Fibroblast of skin of abdomen (primary cell): ENCODE measurements around the gene PRPF40B.
"Not testable (repeated sequence)": the region's sequence is repeated elsewhere in the genome, so short reads cannot be mapped to it uniquely, and the experiment has no call there.

Experiments used
- DNase-seq: peaks from one replicate; pipeline ENCODE4 v3.0.0-alpha.2; 2013

The PRPF40B gene

GRCh38 chr12:49609059-49609874 is 14.1 kb upstream of the PRPF40B start:
- no peak for DNase-seq

- no peak for DNase-seq
Measured at GRCh38 chr12:49609875-49610154, 13.5 kb upstream of the PRPF40B start.

- not testable (repeated sequence) for DNase-seq
Measured at GRCh38 chr12:49610785-49611184, 12.6 kb upstream of the PRPF40B start.

- DNase-seq: no peak
Measured at GRCh38 chr12:49612210-49612609, 11.2 kb upstream of the PRPF40B start.

- no peak for DNase-seq
Measured at GRCh38 chr12:49615725-49616124, 7.6 kb upstream of the PRPF40B start.

GRCh38 chr12:49616533-49617219 is 6.7 kb upstream of the PRPF40B start:
- DNase-seq: no peak

- DNase-seq: no peak
Measured at GRCh38 chr12:49618576-49618975, 4.8 kb upstream of the PRPF40B start.

- no peak for DNase-seq
Measured at GRCh38 chr12:49619286-49619685, 4.1 kb upstream of the PRPF40B start.

- no peak for DNase-seq
Measured at GRCh38 chr12:49621651-49622500, 1.5 kb upstream of the PRPF40B start.

GRCh38 chr12:49622501-49623141 is 740 bp upstream of the PRPF40B start:
- peak; percentile 40 for DNase-seq

- DNase-seq: peak; percentile 48
Measured at GRCh38 chr12:49624921-49625577, 1.7 kb downstream of the PRPF40B start.

GRCh38 chr12:49626169-49626835 is 2.9 kb downstream of the PRPF40B start:
- DNase-seq: no peak

- DNase-seq: no peak
Measured at GRCh38 chr12:49626836-49627235, 3.5 kb downstream of the PRPF40B start.

GRCh38 chr12:49627752-49628360 is 4.5 kb downstream of the PRPF40B start:
- peak; percentile 42 for DNase-seq

GRCh38 chr12:49631336-49631907 is 8.1 kb downstream of the PRPF40B start:
- DNase-seq: no peak

GRCh38 chr12:49632401-49632800 is 9.0 kb downstream of the PRPF40B start:
- no peak for DNase-seq

- no peak for DNase-seq
Measured at GRCh38 chr12:49632986-49633702, 9.8 kb downstream of the PRPF40B start.

GRCh38 chr12:49633703-49634345 is 10.5 kb downstream of the PRPF40B start:
- DNase-seq: no peak

- DNase-seq: no peak
Measured at GRCh38 chr12:49635036-49635435, 11.7 kb downstream of the PRPF40B start.

GRCh38 chr12:49635656-49636055 is 12.3 kb downstream of the PRPF40B start:
- no peak for DNase-seq
